ENCODE data around the gene PDHX. TPM values are rescaled to one million over a fixed set of nuclear protein-coding genes. Genes with fewer than 3 reads are reported as not detected.

Gene PDHX
- total RNA-seq, 2 donors from 2014 or later = 26.9 to 28.2 TPM

DNA sequence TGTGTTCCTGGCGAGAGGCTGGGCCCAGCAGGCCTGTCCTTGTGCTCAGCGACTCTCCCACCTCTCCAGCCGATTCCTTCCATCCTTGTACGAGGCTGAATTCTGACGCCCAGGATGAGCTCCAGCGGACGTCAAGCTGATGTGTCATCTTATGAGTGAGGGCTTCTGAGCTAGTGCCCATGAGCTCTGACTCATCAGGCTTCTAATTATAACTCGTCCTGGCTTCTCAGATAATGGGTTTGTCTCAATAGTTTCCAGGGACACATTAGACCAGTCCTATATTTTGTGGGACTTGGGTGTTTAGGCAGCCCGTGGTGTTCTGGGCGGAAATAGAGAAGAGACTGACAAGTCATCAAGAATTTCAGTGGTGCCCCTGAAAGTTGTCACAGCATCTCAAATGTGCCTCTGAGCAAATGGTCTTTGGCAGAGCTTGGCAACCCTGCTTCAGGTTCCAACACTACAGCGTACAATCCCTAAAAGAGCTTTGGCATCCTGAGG is 114.3 kb downstream of the PDHX start:
- intact Hi-C loops (cut with DNase I) = no loop called here
- DNase-seq (ENCODE audit: low spot score) = peak; percentile 90

DNA sequence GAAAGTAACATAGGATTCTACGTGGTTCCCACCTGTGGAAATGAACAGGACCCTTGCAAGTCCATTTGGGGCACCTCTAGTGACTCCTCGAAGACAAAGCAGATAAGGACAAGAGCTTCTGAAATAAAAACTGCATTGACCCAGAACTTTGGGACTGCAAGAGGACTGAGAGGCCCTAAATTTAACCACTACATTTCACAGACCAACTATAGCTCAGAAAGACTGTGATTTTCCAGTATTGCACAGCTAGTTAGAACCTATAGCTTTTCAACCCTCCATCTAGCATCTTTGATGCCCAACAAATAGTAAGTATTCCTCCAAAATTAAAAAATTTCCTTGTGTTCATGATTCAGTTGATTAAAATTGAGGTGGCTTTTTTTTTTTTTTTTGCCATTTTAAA is 114.9 kb downstream of the PDHX start:
- DNase-seq (ENCODE audit: low spot score) = no peak
- intact Hi-C loops (cut with DNase I) = no loop called here

DNA sequence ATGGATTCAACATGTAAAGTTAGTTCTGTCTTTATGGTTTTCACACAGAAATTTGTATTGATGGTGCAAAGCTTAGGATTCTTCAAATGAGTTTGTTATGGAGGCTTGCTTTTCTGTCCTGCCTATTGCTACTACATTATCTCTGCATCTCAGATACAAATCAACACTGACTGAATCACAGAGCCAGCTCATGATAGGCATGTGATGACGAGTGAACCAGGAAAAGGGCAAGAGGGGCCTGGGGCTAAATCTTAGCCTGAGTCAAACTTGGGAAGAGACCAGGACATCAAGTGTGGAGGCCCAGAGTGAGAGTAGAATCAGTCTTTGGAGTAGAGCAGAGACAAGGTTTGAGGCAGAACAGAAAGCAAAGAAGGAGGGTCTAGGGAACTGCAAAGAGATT is 115.4 kb downstream of the PDHX start:
- no peak for DNase-seq (ENCODE audit: low spot score)
- intact Hi-C loops (cut with DNase I) = no loop called here

DNA sequence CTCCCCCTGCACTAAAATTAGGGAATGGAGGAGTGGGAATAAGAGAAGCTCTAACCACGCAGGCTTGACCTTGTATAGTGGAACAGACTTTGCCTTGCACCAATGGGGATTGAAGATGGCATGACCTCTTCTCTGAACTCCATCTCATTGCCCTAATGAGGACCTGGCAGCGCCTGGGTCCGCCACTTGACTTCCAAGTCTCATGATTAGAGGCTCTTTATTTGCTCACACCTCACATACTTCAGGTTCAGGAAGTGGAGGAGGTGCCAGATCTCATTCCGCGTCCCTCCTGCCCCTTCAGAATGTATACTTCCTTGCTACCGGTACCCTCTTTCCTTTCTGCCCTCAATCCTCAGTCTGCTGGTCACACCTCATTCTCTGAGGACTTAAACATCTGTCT is 116.6 kb downstream of the PDHX start:
- DNase-seq (ENCODE audit: low spot score) = no peak
- intact Hi-C loops (cut with DNase I) = no loop called here

DNA sequence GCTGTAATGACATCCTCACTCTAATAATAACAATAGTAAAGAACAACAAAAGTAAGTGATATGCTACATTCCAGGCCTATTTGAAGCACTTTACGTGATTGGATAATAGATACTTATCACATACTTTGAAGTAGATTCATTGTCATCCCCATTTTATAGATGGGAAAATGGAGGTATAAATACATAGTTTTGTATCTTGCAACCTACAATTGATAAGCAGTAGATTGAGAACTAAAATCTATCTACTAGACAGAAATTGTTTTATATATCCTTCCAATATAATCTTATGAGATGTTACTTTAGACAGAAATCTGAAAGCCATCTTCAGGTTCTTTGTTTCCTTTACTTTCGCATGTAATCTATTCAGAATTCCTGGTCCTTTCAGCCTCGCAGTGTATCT is 118.0 kb downstream of the PDHX start:
- intact Hi-C loops (cut with DNase I) = no loop called here
- no peak for DNase-seq (ENCODE audit: low spot score)

DNA sequence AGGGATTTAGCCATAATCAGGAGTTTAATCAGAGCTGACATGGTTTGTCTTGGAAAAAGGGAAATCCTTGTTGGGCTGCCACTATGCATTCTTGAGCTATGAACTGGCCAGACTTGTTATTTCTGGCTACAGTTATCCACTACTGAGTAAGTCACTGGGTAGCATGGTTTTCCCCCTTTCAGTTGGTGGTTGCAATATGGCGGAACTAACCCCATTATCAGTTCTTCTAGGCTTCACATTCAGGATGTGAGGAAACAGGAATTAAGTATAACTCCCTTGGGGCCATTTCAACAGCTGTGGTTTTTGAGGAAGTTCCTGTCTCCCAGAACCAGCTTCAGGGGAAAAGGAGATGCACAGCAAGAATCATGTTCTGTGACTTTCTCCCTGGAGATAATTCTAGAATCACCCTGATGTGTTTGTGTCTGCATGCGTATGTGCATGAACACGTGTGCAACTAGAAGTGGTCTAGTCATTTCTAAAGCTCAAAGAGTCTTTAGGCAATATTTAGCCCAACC is 119.5 kb downstream of the PDHX start:
- no peak for DNase-seq (ENCODE audit: low spot score)
- intact Hi-C loops (cut with DNase I) = no loop called here

DNA sequence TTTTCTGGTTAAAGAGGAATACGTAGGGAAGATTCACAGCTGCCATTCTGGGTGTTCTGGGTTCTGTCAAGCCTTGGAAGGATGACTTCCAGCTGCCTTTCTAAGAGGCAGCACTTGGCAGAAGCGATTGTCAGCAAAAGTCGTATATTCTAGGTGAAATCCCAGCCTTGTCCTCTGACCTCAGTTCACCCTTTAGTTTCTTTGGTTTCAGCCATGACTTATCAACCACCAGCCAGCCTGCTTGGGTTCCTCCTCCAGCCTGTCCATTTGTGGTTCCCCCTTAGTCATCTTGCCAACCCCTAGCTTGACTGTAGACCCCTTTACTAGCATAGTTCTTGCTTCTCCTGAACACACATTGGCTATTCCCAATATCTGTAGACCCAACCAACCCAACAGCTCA is 120.2 kb downstream of the PDHX start:
- intact Hi-C loops (cut with DNase I) = no loop called here
- no peak for DNase-seq (ENCODE audit: low spot score)

DNA sequence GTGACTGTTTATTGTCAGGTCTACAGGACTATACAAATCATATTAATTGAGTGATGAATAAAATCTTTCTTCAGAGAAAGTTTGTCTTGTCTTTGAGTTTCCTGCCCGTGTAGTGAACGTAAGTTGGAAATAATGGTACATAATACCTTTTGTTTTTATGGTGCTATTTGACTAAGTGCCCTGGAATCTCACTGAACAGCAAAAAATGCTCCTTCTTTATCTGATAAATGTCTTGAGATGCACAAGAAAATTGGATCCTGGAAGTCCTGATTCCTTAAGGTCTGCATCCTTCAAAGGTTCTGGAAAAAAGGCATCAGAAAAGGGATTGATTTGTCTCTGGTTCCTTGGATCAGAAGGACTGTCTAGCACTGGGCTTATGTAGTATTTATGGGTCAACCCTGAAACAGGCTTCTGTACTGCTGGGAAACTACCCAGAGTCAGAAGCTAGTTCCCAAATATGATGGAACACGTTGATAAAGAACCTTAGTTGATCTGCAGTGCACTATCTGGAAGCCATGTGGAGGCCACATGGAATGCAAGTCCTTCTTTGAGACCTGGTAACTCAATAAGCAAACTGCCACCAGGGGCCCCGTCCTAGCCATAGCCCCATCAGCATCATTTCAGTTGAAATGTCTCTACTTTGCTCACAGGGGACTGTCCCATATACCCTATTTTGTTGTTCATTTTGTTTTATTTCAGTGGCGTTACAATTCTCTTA is 122.0 kb downstream of the PDHX start:
- no peak for DNase-seq (ENCODE audit: low spot score)
- intact Hi-C loops (cut with DNase I) = no loop called here

DNA sequence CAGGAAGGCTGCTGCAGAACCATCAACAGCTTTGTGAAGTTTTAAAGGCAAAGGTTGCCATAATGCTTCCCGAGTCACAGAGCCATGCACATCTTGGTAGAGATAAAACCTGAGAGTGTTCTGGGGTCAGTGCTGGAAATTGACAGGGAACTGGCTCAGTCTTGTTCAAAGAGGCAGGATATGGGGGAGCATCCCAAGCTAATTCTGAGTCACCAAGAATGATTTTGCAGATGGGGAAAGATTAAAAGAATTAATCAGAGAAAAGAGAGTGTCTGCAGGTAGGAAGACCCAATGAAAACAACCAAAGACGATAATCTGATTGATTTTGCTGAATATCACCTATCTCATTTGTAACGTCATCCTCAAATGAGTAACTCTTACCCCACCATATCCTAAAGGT is 122.7 kb downstream of the PDHX start:
- DNase-seq (ENCODE audit: low spot score) = no peak
- intact Hi-C loops (cut with DNase I) = no loop called here

DNA sequence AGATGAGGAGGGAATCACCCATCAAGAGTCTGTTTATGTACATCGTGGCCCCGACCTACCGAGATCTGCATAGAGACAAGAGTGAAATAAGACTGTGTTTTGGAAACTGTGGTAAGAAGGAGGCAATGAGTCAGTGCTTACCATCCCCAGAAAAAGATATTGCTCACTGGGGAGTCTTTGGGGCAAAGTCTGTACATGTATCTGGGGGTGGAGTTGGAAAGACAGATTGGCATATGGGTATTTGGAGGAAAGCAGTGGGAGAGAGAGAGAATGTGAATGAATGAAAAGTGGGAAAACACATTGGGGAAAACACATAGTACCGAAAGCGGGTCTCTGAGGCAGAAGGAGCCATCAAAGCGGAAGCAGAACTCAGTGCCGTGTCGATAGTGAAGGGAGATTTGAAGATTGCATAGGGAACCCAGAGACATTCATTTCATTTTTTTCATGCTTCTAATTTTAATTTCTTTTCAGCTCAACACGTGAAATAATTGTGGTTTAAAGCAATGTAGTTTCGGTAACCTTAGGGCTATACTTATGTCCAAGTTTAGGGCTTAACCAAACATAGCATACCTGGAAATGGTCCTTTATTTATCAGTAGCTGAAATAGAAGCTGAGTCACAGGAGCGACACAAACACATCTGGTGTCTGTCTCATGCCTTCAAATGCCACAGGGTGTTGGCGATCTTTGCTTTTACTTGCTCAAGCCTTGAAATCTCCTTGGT is 124.0 kb downstream of the PDHX start:
- intact Hi-C loops (cut with DNase I) = no loop called here
- no peak for DNase-seq (ENCODE audit: low spot score)

DNA sequence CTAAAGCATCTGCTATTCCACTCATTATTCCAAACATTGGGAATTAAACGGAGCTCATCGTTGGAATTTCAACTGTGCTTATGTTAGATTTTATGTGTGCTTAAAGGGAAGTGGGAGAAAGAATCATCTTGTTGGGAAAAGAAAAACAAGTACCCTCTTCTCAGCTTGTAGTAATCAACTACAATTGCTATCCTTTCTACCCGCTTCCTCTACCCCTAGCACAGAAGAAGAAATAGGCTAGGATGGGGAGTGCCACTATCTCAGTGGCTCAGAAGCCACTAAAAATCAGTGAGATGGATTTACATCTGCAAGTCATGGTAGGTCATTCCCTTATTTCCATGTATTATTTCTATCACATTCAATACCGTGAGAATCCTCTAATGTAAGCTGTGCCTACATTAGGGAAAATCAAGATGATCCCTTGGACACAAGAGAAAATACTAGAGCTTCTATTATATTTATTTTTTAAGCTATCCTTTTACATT is 124.7 kb downstream of the PDHX start:
- intact Hi-C loops (cut with DNase I) = no loop called here

DNA sequence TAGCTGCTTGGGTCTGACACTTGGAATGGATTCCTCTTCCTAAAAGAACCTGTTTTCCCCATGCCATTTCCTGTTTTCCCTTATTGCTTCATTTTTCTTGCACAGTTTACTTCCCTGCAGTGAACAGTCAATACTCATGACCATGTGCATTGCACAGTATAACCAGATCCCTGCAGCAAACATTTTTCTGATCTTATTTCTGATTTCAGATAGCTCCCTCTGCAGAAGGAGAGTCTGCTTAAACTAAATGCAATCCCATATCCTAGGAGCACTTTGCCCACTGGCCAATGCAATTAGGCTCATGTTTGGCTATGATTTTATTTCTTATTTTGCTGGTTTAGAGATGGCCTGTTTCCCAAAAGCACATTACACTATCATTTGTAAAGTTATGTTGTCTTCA is 125.8 kb downstream of the PDHX start:
- DNase-seq (ENCODE audit: low spot score) = no peak
- intact Hi-C loops (cut with DNase I) = no loop called here

More for the DNA sequence above, 124.7 kb downstream of the PDHX start:
- no peak for DNase-seq (ENCODE audit: low spot score)

DNA sequence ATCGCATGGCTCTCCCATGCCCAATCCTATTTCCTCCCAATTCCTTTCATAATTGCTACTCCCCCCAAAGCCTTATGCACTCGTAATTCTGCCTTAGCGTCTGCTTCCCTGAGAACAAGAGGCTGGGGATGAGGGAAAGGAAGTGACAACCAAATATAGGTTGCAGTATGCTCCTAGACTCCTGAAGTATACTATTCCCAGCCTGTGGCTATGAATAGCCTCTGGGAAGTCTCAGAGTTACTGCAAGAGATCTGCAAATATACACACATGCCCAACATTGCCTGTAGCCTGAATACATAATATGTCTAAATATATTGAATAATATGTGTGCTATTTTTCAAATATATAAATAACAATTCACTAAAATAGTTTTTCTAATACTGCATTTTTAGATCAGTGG is 126.5 kb downstream of the PDHX start:
- DNase-seq (ENCODE audit: low spot score) = no peak
- intact Hi-C loops (cut with DNase I) = no loop called here

DNA sequence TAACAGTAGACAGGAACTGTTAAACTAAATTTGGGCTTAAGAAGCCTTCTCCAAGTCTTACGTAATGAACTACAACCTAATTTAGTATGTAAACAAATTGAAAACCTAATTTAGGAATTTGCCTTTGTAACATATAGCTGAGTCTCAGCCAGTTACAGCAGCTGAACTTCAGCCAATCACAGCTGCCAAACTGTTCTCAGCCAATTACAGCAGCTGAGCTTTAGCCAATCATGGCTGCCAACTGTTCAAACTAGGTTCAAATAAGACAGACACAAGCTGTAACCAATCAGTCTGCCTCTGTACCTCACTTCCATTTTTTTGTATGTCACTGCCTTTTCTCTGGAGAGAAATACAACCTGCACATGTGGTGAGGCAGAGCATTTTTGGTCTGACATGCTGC is 127.5 kb downstream of the PDHX start:
- intact Hi-C loops (cut with DNase I) = no loop called here
- DNase-seq (ENCODE audit: low spot score) = no peak

DNA sequence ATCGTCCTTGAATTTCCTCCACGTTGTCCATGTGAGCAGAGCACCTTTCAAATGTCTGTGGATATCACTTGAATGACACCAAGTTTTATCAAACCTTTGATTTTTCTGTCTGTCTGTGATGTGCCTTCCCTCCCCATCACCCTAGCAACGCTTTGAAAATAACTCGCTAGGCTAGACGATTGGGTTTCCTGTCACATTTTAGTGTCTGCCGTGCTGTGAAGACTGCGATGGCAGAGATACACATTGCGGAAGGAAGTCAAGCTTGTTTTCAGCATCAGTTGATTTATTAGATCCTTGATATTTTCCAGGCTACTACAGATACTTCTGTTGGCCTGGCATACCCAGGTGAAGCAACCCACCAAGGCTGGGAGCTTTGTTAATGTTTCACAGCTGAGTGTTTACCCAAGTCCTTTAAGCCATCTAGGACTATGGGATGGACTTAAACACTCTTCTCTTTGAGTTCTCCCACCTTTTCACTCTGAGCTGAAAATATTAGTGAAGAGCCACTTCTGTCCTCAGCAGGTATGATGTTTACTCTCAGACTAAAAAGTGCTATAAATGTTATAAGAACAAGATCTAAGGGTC is 128.9 kb downstream of the PDHX start:
- DNase-seq (ENCODE audit: low spot score) = no peak
- intact Hi-C loops (cut with DNase I) = no loop called here

Small RNAs within 50 kb of the gene (microRNA-seq; reads per million reads assigned to microRNA genes)
- 1.9 to 2.6 reads per million in 2 donors for gene MIR1343 (ENCODE audit: borderline microRNAs expressed in 2 of 2)

Other genes with a start within 250 kb of the PDHX start
- 10 to 100 TPM; 23.0 to 31.1 TPM for gene APIP, start 239 bp upstream of the PDHX start, total RNA-seq
- 100 to 1,000 TPM; 219 to 562 TPM for gene CD44, start 222.6 kb downstream of the PDHX start, total RNA-seq

Measured in posterior vena cava (tissue), 2 donors.